ENCODE measurements around the gene ATP6V0C. TPM values are rescaled to one million over a fixed set of nuclear protein-coding genes. Genes with fewer than 3 reads are reported as not detected.

ATP6V0C gene
- total RNA-seq, 1 experiment from 2014 or later, result 212 TPM

GRCh38 chr16:2511996-2512734 lies 1.6 kb upstream of the ATP6V0C start:
- Mint-ChIP-seq H3K4me3 (peak overlapping the region; percentile 82), H3K36me3 (no peaks in the 10 kb centered on the region), H3K27me3 (ENCODE audit: low read depth) (peaks cover 4% of the 10 kb centered on the region), H3K27ac (peak overlapping the region; percentile 94), H3K9me3 (no peaks in the 10 kb centered on the region), H3K4me1 (peaks cover 46% of the 10 kb centered on the region)
- POLR2A ChIA-PET, result interaction anchor here (0.9 kb wide), 1 partner anchor 19 kb away, joined by 3 read pairs; the partner anchor contains the start of gene CEMP1
- TF ChIP-seq CDX4 (CRISPR knock-in tag; IDR thresholded peaks at IDR 0.05; ENCODE audit: borderline replicate concordance), result no peak
- TF ChIP-seq HMGA2 (CRISPR knock-in tag; IDR thresholded peaks at IDR 0.05), result no peak
- no peak for TF ChIP-seq ZSCAN18 (CRISPR knock-in tag; IDR thresholded peaks at IDR 0.05)
- no peak for TF ChIP-seq SMAD3 (CRISPR knock-in tag; IDR thresholded peaks at IDR 0.05; ENCODE audit: borderline replicate concordance)
- TF ChIP-seq NR3C1 (CRISPR knock-in tag; conservative IDR thresholded peaks at IDR 0.05; ENCODE audit: low read depth), result no peak
- CTCF ChIA-PET, result interaction anchor here (0.6 to 3.0 kb wide), 7 partner anchors 8 to 45 kb away, joined by 3 to 30 read pairs (median 4); partner anchors contain the start of genes AMDHD2, NTN3 and PDPK1
- ATAC-seq (no peak), DNase-seq (ENCODE audit: low spot score) (no peak)

GRCh38 chr16:2512735-2513404 lies 882 bp upstream of the ATP6V0C start:
- TF ChIP-seq MAX (CRISPR knock-in tag; IDR thresholded peaks at IDR 0.05) (peak; percentile 50; the same call in 1 of the 2 replicates), RELA (CRISPR knock-in tag; IDR thresholded peaks at IDR 0.05; ENCODE audit: borderline replicate concordance) (no peak)
- Mint-ChIP-seq H3K4me1 (peaks cover 46% of the 10 kb centered on the region), H3K9me3 (no peaks in the 10 kb centered on the region), H3K36me3 (no peaks in the 10 kb centered on the region), H3K4me3 (peak overlapping the region; percentile 82), H3K27me3 (ENCODE audit: low read depth) (peaks cover 4% of the 10 kb centered on the region), H3K27ac (peak overlapping the region; percentile 94)
- peak; percentile 62 for DNase-seq (ENCODE audit: low spot score)
- ChIA-PET POLR2A (interaction anchor here (0.9 to 1.7 kb wide), 3 partner anchors 18 to 25 kb away, joined by 3 to 7 read pairs (median 6); partner anchors contain the start of genes CEMP1 and PDPK1), CTCF (interaction anchor here (0.6 to 3.0 kb wide), 8 partner anchors 11 to 45 kb away, joined by 3 to 30 read pairs (median 4); partner anchors contain the start of genes NTN3 and PDPK1)
- peak; percentile 38 for ATAC-seq

- peak overlapping the region; percentile 80 for H3K4me3 Mint-ChIP-seq
- TF ChIP-seq USF1 (CRISPR knock-in tag; IDR thresholded peaks at IDR 0.05) (peak; percentile 56; the same call in 1 of the 2 replicates), MAX (CRISPR knock-in tag; IDR thresholded peaks at IDR 0.05) (no peak), FOXK1 (CRISPR knock-in tag; IDR thresholded peaks at IDR 0.05) (no peak)
- no peak for ATAC-seq
- no peak for DNase-seq (ENCODE audit: low spot score)
- ChIA-PET CTCF (interaction anchor here (1.5 to 2.9 kb wide), 3 partner anchors 13 to 263 kb away, joined by 4 to 11 read pairs (median 4); partner anchors contain the start of gene ECI1), POLR2A (interaction anchor here (1.7 to 2.0 kb wide), 2 partner anchors 17 to 23 kb away, joined by 6 read pairs; partner anchors contain the start of genes CEMP1 and PDPK1)
- H3K27me3 Mint-ChIP-seq (ENCODE audit: low read depth), result peaks cover 4% of the 10 kb centered on the region
- no peaks in the 10 kb centered on the region for H3K9me3 Mint-ChIP-seq
- H3K27ac Mint-ChIP-seq, result peak overlapping the region; percentile 59
- no peaks in the 10 kb centered on the region; the same call in 1 of the 2 replicates for H3K36me3 Mint-ChIP-seq
- peaks cover 46% of the 10 kb centered on the region for H3K4me1 Mint-ChIP-seq
Observed at GRCh38 chr16:2514333-2515179, 804 bp downstream of the ATP6V0C start.
